Ammon's horn (tissue), 1 donor: ENCODE measurements around the gene DIP2B.

ENCODE experiments used
- DNase-seq: peaks from one replicate; pipeline ENCODE4 v3.0.0-alpha.2; 2016; ENCODE audit warnings: low spot score

DIP2B gene

GRCh38 chr12:50611021-50611744 lies 106.4 kb downstream of the DIP2B start:
- DNase-seq, result no peak

GRCh38 chr12:50612882-50613281 lies 108.1 kb downstream of the DIP2B start:
- DNase-seq, result no peak

GRCh38 chr12:50613463-50613862 lies 108.7 kb downstream of the DIP2B start:
- DNase-seq, result no peak

- no peak for DNase-seq
Measured at GRCh38 chr12:50614167-50614759, 109.5 kb downstream of the DIP2B start.

GRCh38 chr12:50615145-50615906 lies 110.5 kb downstream of the DIP2B start:
- DNase-seq, result no peak

- DNase-seq, result no peak
Measured at GRCh38 chr12:50615907-50616296, 111.1 kb downstream of the DIP2B start.

- DNase-seq, result no peak
Measured at GRCh38 chr12:50617657-50618056, 112.9 kb downstream of the DIP2B start.

- DNase-seq, result no peak
Measured at GRCh38 chr12:50618864-50619609, 114.3 kb downstream of the DIP2B start.

- DNase-seq, result no peak
Measured at GRCh38 chr12:50619610-50619958, 114.8 kb downstream of the DIP2B start.

- DNase-seq, result peak; percentile 43
Measured at GRCh38 chr12:50620109-50620977, 115.6 kb downstream of the DIP2B start.

- DNase-seq, result no peak
Measured at GRCh38 chr12:50620978-50621360, 116.2 kb downstream of the DIP2B start.

- peak; percentile 72 for DNase-seq
Measured at GRCh38 chr12:50621399-50622300, 116.9 kb downstream of the DIP2B start.

- DNase-seq, result no peak
Measured at GRCh38 chr12:50625029-50625925, 120.5 kb downstream of the DIP2B start.

GRCh38 chr12:50626026-50626425 lies 121.2 kb downstream of the DIP2B start:
- DNase-seq, result no peak

- DNase-seq, result no peak
Measured at GRCh38 chr12:50627491-50627890, 122.7 kb downstream of the DIP2B start.

- no peak for DNase-seq
Measured at GRCh38 chr12:50628394-50628793, 123.6 kb downstream of the DIP2B start.

- no peak for DNase-seq
Measured at GRCh38 chr12:50633955-50634354, 129.2 kb downstream of the DIP2B start.

- no peak for DNase-seq
Measured at GRCh38 chr12:50634379-50634778, 129.6 kb downstream of the DIP2B start.

- DNase-seq, result no peak
Measured at GRCh38 chr12:50635364-50635763, 130.6 kb downstream of the DIP2B start.
